GM20431 (cell line): Measurements from ENCODE around the gene PDLIM4.

Experiments used
- in situ Hi-C: fragments of 300-500 bp; cut with MseI, MboI; formaldehyde crosslinking; loops from one replicate; pipeline ENCODE4 v1.15.0; 2020; ENCODE audit warnings: low sequenced_read_pairs; ENCODE audit not compliant: unreplicated experiment

PDLIM4 gene

GRCh38 chr5:132226516-132227234 lies 30.8 kb upstream of the PDLIM4 start:
- in situ Hi-C loops: no loop called here

DNA sequence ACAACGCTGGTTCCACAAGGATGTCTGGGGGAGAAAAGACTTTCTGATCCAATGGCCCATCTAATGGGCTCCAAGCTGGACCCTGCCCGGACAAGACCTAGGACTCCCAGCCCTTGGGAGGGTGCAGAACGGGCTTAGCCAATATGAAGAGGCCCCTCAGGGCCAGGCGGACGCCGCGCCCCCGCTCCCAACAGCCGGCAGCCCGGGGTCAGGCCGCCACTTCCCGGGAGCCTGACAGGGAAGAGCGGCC lies 30.3 kb upstream of the PDLIM4 start:
- in situ Hi-C loops: no loop called here

DNA sequence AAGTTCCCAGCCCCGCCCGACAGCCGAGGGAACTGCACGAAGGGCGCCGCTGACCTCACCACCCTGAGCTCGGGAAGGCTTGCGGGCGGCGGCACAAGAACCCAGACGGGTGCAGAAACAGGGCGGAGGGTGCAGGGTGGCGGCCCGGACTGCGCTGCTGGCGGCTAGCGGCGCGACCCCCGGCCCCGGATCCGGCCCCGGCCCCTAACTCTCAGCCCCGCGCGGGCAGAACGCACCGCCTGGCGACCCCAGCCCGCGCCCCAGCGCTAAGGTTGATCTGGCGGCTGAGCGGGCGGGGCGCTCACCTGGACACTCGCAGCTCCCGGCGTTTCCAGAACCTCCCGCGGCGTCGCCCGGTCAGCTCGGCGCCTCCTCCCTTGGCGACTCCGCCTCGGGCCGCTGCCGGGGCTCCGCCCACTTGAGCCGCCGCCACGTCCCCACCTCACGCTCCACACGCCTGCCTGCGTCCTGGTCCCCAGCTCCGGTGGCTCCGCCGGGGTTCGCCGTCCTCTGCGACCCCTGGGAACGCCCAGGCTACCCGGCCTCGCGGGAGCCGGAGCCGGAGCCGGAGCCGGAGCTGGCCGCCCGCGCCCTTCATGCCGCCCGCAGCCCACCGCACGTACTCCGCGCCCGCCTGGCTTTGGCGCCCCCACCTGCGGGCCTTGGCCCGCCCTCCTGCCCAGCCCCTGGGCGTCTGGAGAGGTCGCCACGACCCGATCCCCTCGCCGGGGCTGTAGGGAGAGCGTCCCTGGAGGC lies 29.8 kb upstream of the PDLIM4 start, which contains the start of gene P4HA2:
Gene P4HA2 (minus strand): TSS at position 369 of the 756 bp plus-strand sequence. CDS start 9,227 bp downstream, outside the sequence.
- in situ Hi-C loops: no loop called here

GRCh38 chr5:132228241-132229035 lies 29.1 kb upstream of the PDLIM4 start:
- in situ Hi-C loops: no loop called here

DNA sequence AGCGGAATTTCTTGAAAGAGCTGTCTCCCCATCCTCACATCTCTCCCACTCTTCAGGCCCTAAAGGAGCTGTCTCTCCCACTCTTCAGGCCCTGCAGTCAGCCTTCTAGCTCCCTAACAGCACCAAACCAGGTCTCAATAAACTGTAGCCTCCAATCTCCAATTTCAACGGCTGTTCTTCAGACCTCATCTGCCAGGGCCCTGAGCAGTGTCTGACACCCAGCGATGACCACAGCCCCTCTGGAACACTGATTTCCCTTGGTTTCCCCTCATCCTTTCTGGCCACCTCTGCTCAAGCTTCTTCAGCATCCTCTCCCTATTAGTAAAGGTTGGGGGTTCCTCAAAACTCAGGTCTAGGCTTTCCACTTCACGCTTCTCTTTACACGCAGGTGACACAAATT lies 28.3 kb upstream of the PDLIM4 start:
- in situ Hi-C loops: no loop called here

DNA sequence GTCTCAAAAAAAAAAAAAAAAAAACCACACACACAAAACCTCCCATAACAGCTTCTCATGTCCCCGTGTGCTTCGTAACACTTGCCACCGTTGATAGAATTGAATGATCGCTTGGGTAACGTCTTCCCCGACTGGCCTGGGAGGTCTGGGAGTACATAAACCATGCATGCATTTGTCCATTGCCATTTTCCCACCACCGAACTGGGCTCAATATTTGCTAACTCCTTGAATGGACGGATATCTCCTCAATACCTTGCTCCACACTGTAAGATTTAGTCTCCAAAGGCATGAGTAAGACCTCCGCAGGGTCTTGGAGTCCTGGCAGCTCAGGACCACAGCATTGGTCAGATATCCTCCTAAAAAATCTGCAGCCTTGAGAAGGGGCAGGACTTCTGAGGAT lies 26.6 kb upstream of the PDLIM4 start:
- in situ Hi-C loops: no loop called here

DNA sequence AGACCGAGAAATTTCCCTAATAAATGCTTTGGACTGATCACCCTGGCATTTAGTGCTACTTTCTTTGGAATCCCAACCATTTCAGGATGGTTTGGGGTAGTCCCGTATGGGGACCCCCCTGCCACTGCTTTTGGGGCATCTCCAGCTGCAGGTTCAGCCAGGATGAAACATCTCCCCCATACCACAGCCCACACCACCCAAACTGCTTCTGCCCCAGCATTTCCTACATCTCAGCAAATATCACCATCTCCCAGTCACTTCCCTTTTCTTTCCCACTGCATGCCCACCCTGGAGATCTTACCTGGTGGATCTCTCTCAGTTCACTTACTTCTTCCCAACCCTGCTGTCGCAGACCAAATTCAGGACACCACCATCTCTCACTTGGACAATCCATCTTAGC lies 25.0 kb upstream of the PDLIM4 start:
- in situ Hi-C loops: no loop called here

- in situ Hi-C loops: no loop called here
Measured at GRCh38 chr5:132233081-132233480, 24.4 kb upstream of the PDLIM4 start.

- in situ Hi-C loops: no loop called here
Measured at GRCh38 chr5:132233811-132234683, 23.4 kb upstream of the PDLIM4 start.

DNA sequence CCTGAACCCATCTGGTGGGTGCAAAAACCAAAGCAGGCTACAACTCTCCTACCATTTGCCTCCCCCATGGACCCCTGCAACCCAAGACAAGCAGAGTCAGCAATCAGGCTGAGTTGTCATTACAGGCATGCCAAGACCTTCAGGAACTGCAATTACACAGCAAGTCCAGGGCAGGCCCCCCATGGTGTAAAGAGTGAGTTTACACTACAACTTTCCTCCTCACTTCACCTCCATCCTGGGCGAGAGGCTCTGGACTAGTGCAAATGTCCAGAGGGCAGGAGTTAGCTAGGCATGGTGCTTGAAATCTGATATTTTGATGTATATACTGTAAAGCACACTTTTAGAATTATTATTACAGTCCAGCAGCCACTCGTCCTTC lies 22.8 kb upstream of the PDLIM4 start:
- in situ Hi-C loops: no loop called here

- in situ Hi-C loops: no loop called here
Measured at GRCh38 chr5:132235340-132235739, 22.2 kb upstream of the PDLIM4 start.

DNA sequence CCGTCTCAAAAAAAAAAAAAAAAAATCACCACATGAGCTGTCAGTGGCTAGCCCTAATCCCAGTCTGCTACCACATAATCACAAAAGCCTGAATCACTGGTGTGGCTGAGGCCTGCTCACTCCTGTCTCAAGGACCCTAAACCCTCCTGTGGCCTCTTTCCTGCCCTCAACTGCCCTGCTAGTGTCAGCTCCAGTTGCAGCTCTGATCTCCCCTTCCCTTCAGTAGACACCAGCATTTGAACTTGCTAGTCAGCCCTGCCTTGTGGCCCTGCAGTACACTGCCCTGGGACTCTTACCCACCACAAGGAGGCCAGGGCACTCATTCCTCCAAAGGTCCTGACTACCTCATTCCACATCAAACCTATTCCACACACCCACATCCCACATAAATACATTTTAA lies 20.4 kb upstream of the PDLIM4 start:
- in situ Hi-C loops: no loop called here

DNA sequence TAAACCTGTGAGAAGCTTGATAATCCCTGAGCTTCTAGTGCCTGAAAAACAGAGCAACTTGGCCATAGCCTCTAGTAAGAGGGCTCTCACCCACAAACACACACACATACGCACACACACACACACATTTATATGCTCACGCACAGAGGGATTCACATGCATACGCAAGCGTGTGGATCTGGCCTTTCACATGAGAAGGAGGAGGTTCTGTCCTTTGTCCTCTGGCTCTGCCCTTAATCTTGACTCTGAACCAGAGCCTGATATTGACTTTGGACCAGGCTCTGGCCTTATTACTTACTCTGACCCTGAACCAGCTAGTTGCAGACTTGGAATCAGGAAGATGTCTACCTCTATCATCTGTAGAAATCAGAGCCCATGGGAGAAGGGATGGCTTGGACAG lies 19.8 kb upstream of the PDLIM4 start:
- in situ Hi-C loops: no loop called here

DNA sequence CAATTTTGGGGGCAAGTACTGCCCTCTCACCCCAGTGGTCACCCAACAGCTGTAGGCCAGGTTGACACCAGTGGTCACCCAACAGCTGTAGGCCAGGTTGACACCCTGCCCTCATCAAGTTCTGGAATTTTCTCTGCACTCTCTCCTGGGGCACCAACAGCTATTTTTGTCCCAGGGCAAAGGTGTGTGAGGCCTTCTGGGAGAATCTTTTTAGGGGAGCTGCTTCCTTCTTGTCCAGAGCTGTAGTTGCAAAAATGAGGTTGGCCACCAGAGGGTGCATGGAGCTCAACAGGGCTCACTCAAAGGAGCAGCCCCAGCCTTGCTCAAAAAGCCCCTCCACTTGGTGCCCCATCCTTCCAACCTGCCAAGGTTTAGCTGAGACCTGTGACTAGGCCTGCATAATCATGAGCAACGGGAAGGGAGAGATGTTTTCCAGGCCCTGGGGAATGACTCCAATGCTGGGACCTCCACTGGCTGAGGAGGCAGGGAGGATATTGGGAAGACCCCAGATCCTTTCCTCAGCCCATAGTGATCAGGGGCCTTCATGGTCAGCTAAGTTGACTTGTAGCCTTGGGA lies 19.2 kb upstream of the PDLIM4 start:
- in situ Hi-C loops: no loop called here

DNA sequence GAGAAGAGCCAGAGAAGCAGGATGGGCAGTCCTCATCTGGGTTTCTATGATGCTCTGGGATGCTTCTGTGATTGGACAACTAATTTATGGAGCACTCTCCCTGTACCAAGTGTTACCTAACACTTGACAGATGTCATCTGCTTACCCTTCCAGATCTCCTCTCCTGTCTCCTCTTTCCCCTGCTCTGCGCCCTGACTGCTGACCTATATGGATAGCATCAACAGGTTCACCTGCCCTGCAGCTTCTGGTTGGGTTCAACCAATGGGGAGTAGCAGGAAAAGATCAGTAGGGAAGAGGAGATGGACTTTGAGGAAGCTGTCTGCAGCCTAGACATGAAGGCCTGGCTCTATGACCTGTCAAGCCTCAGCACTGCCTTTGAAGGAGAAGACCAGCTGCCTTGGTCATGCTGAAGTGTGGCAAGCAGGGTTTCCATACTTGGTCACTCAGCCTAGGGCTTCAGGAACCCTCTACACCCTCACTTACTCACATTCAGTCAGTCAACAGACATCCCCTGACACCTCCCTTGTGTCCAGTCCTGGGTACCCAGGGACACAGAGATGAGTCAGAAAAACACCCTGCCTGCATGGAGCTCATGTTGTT lies 18.5 kb upstream of the PDLIM4 start:
- in situ Hi-C loops: no loop called here

- in situ Hi-C loops: no loop called here
Measured at GRCh38 chr5:132239776-132240175, 17.7 kb upstream of the PDLIM4 start.

DNA sequence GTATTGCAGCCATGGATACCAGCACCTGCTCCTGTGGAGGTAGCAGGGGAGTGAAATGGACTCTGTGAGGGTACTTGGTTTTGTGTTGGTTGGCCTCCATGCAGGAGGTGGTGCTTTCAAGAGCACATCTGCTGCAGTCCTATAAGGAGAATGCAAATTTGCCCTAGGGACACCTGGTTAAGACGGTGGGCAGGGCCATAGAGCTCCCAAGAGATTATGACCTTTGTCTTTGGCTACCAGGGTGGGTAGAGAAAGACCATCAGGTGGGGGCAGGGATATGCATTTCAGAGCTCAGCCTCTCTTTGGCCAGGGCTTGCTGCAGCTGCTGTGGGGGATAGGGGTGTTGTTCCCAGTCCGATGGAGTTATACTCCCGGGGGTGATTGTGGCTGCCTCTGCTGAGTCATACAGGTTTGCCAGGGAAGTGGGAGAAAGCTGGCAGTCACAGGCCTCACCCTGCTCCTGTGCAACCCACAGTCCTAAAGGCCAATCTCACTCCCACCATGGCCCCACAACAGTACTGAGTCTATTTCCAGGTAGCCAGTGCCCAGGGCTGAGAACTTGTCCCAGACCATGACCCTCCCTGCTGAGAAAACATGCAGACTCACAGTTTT lies 14.0 kb upstream of the PDLIM4 start:
- in situ Hi-C loops: no loop called here

DNA sequence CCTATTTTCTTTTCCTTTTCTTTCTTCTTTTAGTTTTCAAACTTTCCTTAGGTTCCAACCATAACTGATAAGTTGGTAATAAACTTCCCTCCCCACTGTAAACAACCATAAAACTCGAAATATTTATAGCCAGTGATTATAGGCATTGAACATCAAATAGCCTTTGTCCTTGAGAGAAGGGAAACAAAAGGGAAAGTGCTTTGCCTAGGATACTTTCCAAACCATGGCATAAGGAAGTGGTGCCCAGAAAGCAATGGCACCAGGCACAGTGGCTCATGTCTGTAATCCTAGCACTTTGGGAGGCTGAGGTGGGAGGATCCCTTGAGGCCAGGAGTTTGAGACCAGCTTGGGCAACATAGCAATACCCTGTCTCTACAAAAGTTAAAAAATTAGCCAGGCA lies 11.9 kb upstream of the PDLIM4 start:
- in situ Hi-C loops: no loop called here

GRCh38 chr5:132246806-132247205 lies 10.7 kb upstream of the PDLIM4 start:
- in situ Hi-C loops: no loop called here
